H1 (cell line): ENCODE results near the gene TMEM161A. TPM values are rescaled to one million over a fixed set of nuclear protein-coding genes. Genes with fewer than 3 reads are reported as not detected.
A peak's percentile ranks its signal among the peaks of the same experiment; 100 is the strongest.

Experiments used
- CTCF ChIA-PET: fragments of 300-600 bp; sonication (Branson Sonifier 250); formaldehyde crosslinking; loops from one replicate; lab custom pipeline; 2021; ENCODE audit not compliant: partially characterized antibody; lab: Charles Lee
- POLR2A ChIA-PET: fragments of 300-600 bp; sonication (Branson Sonifier 250); formaldehyde crosslinking; loops from one replicate; lab custom pipeline; 2021; ENCODE audit warnings: inconsistent platforms; ENCODE audit not compliant: partially characterized antibody; lab: Charles Lee
- DNase-seq, 2 experiments: peaks; one replicate each; pipeline versions ENCODE4 v3.0.0 to v3.0.0-alpha.2; 2010 to 2022; ENCODE audit warnings: low spot score in 2 of 2, low read depth in 1 of 2, mixed read lengths in 1 of 2
- FAIRE-seq: peaks from 2 replicates; lab custom pipeline; 2011; peaks lifted over from hg19 to GRCh38; lab: Jason Lieb, UNC
- H2AFZ ChIP-seq: 2 replicates; pipeline ENCODE4 v1.8.1; 2012; ENCODE audit warnings: low read length, inconsistent platforms
- H2AK5ac ChIP-seq: 2 replicates; pipeline ENCODE4 v1.6.1; 2013; ENCODE audit warnings: low read depth, low read length
- H2BK120ac ChIP-seq: replicated peaks from 2 replicates; pipeline ENCODE3; 2013; ENCODE audit warnings: low read depth, low read length, inconsistent platforms
- H2BK12ac ChIP-seq: 2 replicates; pipeline ENCODE4 v1.6.1; 2013; ENCODE audit warnings: low read depth, low read length
- H2BK15ac ChIP-seq: 2 replicates; pipeline ENCODE4 v1.6.1; 2013; ENCODE audit warnings: low read length
- H2BK20ac ChIP-seq: 2 replicates; pipeline ENCODE4 v1.6.1; 2013; ENCODE audit warnings: low read length
- H2BK5ac ChIP-seq: 2 replicates; pipeline ENCODE4 v1.6.1; 2013; ENCODE audit warnings: low read depth, low read length
- H3K14ac ChIP-seq: 2 replicates; pipeline ENCODE4 v1.6.1; 2013; ENCODE audit warnings: inconsistent platforms; ENCODE audit not compliant: insufficient read length
- H3K18ac ChIP-seq: 2 replicates; pipeline ENCODE4 v1.6.1; 2013; ENCODE audit warnings: low read length; ENCODE audit errors: extremely low read depth
- H3K23ac ChIP-seq: 2 replicates; pipeline ENCODE4 v1.6.1; 2013; ENCODE audit warnings: inconsistent platforms; ENCODE audit not compliant: insufficient read length
- H3K23me2 ChIP-seq: 2 replicates; pipeline ENCODE4 v1.6.1; 2013; ENCODE audit warnings: low read depth, low read length
- H3K27ac ChIP-seq: 2 replicates; pipeline ENCODE4 v1.6.1; 2011; ENCODE audit warnings: low read depth, low read length, inconsistent platforms
- H3K27me3 ChIP-seq, 4 experiments: replicated peaks in 1 of 4; 1 replicate in 1 of 4; 2 replicates in 3 of 4; pipeline versions ENCODE4 v1.6.1 to v1.8.1; 2011 to 2013; ENCODE audit warnings: low read length in 3 of 4, mild to moderate bottlenecking in 3 of 4, inconsistent platforms in 2 of 4, mixed read lengths in 2 of 4, moderate library complexity in 1 of 4; ENCODE audit not compliant: control insufficient read depth in 3 of 4, insufficient read depth in 3 of 4; ENCODE audit errors: extremely low read depth in 1 of 4
- H3K36me3 ChIP-seq, 4 experiments: 2 replicates each; pipeline versions ENCODE4 v1.6.1 to v1.8.1; 2011 to 2013; ENCODE audit warnings: mild to moderate bottlenecking in 4 of 4, low read length in 3 of 4, moderate library complexity in 2 of 4, control low read depth in 1 of 4, inconsistent platforms in 1 of 4; ENCODE audit not compliant: insufficient read depth in 4 of 4, control insufficient read depth in 2 of 4
- H3K4ac ChIP-seq: replicated peaks from 2 replicates; pipeline ENCODE3; 2013; ENCODE audit warnings: low read length, low read depth, mixed read lengths, inconsistent platforms; ENCODE audit not compliant: insufficient read length
- H3K4me1 ChIP-seq, 4 experiments: replicated peaks in 1 of 4; 1 replicate in 1 of 4; 2 replicates in 3 of 4; pipeline versions ENCODE4 v1.6.1 to v1.8.1; 2011 to 2013; ENCODE audit warnings: low read length in 3 of 4, inconsistent platforms in 2 of 4, mixed read lengths in 1 of 4; ENCODE audit not compliant: insufficient read depth in 4 of 4, control insufficient read depth in 3 of 4
- H3K4me2 ChIP-seq, 2 experiments: 2 replicates each; pipeline versions ENCODE4 v1.6.1 to v1.8.1; 2011 to 2013; ENCODE audit warnings: low read depth in 2 of 2, low read length in 2 of 2, control low read depth in 1 of 2, inconsistent platforms in 1 of 2, mild to moderate bottlenecking in 1 of 2; ENCODE audit not compliant: insufficient read depth in 1 of 2
- H3K4me3 ChIP-seq, 4 experiments: fragments of 200-600, 300-600 bp in 1 of 4; sonication (generic), shearing (Covaris generic), sonication (Bioruptor Twin) in 1 of 4; 2 replicates each; pipeline versions ENCODE4 v1.5.1 to v1.8.1; 2011 to 2016; ENCODE audit warnings: low read length in 4 of 4, low read depth in 3 of 4, control low read depth in 2 of 4, inconsistent platforms in 2 of 4, mild to moderate bottlenecking in 2 of 4, mixed read lengths in 1 of 4, moderate library complexity in 1 of 4; ENCODE audit not compliant: insufficient read depth in 2 of 4; ENCODE audit errors: extremely low read depth in 1 of 4
- H3K56ac ChIP-seq: replicated peaks from 2 replicates; pipeline ENCODE3; 2013; ENCODE audit warnings: low read depth, mild to moderate bottlenecking, mixed read lengths, low read length, inconsistent platforms; ENCODE audit not compliant: insufficient read length
- H3K79me1 ChIP-seq: 2 replicates; pipeline ENCODE4 v1.6.1; 2013; ENCODE audit warnings: low read depth, low read length, control low read depth
- H3K79me2 ChIP-seq, 2 experiments: 2 replicates each; pipeline versions ENCODE4 v1.6.1 to v1.8.1; 2012 to 2013; ENCODE audit warnings: low read length in 2 of 2, mild to moderate bottlenecking in 2 of 2, inconsistent platforms in 1 of 2; ENCODE audit not compliant: insufficient read depth in 2 of 2, control insufficient read depth in 1 of 2
- H3K9ac ChIP-seq, 4 experiments: replicated peaks in 1 of 4; 1 replicate in 1 of 4; 2 replicates in 3 of 4; pipeline versions ENCODE4 v1.6.1 to v1.8.1; 2011 to 2013; ENCODE audit warnings: low read depth in 3 of 4, low read length in 3 of 4, control low read depth in 2 of 4, mild to moderate bottlenecking in 2 of 4, moderate library complexity in 2 of 4, inconsistent platforms in 1 of 4; ENCODE audit errors: extremely low read depth in 1 of 4
- H3K9me3 ChIP-seq, 2 experiments: 2 replicates each; pipeline versions ENCODE4 v1.6.1 to v1.8.1; 2012 to 2013; ENCODE audit warnings: mild to moderate bottlenecking in 2 of 2, moderate library complexity in 2 of 2, control low read depth in 1 of 2, inconsistent platforms in 1 of 2, low read depth in 1 of 2, low read length in 1 of 2, mixed read lengths in 1 of 2; ENCODE audit not compliant: insufficient read depth in 2 of 2
- H4K20me1 ChIP-seq, 2 experiments: replicated peaks in 1 of 2; 2 replicates each; pipeline versions ENCODE3 to v1.8.1; 2011 to 2013; ENCODE audit warnings: inconsistent platforms in 2 of 2, low read length in 2 of 2, mild to moderate bottlenecking in 1 of 2; ENCODE audit not compliant: insufficient read depth in 2 of 2, control insufficient read depth in 1 of 2
- H4K5ac ChIP-seq: 2 replicates; pipeline ENCODE4 v1.6.1; 2013; ENCODE audit warnings: low read length, low read depth, mixed read lengths, inconsistent platforms; ENCODE audit not compliant: insufficient read length
- H4K8ac ChIP-seq: 2 replicates; pipeline ENCODE4 v1.8.0; 2013; ENCODE audit warnings: mild to moderate bottlenecking, moderate library complexity, low read length, inconsistent platforms; ENCODE audit not compliant: insufficient read depth; ENCODE audit errors: extremely low read depth
- H4K91ac ChIP-seq: replicated peaks from 2 replicates; pipeline ENCODE3; 2013; ENCODE audit warnings: low read length, mixed read lengths, inconsistent platforms; ENCODE audit not compliant: insufficient read length
- ASH2L ChIP-seq: fragments of 200-600, 300-600 bp; sonication (generic); IDR thresholded peaks from one replicate; pipeline ENCODE4 v1.7.1; 2017; ENCODE audit warnings: low read length
- EGR1 ChIP-seq: IDR thresholded peaks from 2 replicates; pipeline ENCODE4 v1.6.1; 2011; ENCODE audit warnings: low read depth, low read length, borderline replicate concordance
- HDAC6 ChIP-seq: IDR thresholded peaks from one replicate; pipeline ENCODE4 v1.7.1; 2012; ENCODE audit warnings: low read depth, mild to moderate bottlenecking, inconsistent platforms, low read length, moderate library complexity
- RAD21 ChIP-seq, 2 experiments: IDR thresholded peaks in 1 of 2; conservative IDR thresholded peaks in 1 of 2; 2 replicates each; pipeline ENCODE4 v1.6.1; 2011; ENCODE audit warnings: low read depth in 2 of 2, low read length in 2 of 2, improper control_type of control experiment in 1 of 2, inconsistent platforms in 1 of 2, mild to moderate bottlenecking in 1 of 2, moderate library complexity in 1 of 2
- RXRA ChIP-seq: IDR thresholded peaks from 2 replicates; pipeline ENCODE4 v1.6.1; 2011; ENCODE audit warnings: low read depth, mild to moderate bottlenecking, low read length, moderate library complexity; ENCODE audit not compliant: insufficient read depth
- SIN3A ChIP-seq, 2 experiments: IDR thresholded peaks in 1 of 2; conservative IDR thresholded peaks in 1 of 2; 2 replicates each; pipeline ENCODE4 v1.6.1; 2011 to 2012; ENCODE audit warnings: low read length in 2 of 2, improper control_type of control experiment in 1 of 2, low read depth in 1 of 2, mild to moderate bottlenecking in 1 of 2
- USF2 ChIP-seq: IDR thresholded peaks from 2 replicates; pipeline ENCODE4 v1.6.1; 2011; ENCODE audit warnings: low read length, improper control_type of control experiment
- ZNF274 ChIP-seq: IDR thresholded peaks from 2 replicates; pipeline ENCODE4 v1.7.0; 2012; ENCODE audit warnings: low read length, borderline replicate concordance; ENCODE audit errors: extremely low read depth
- WGBS, 2 experiments: shearing (Covaris generic) in 1 of 2; methylation state at CpG; one replicate each; pipeline versions ENCODE4 v1.1.6 to v1.1.7; 2013 to 2015; ENCODE audit warnings: low lambda C conversion rate in 2 of 2, mixed read lengths in 2 of 2, inconsistent platforms in 1 of 2, low coverage in 1 of 2, missing lambda C conversion rate in 1 of 2; ENCODE audit not compliant: insufficient replicate concordance in 2 of 2, insufficient coverage in 1 of 2, insufficient read length in 1 of 2; ENCODE audit errors: extremely low coverage in 1 of 2, missing lambda C conversion rate in 1 of 2; 5-methylcytosine and 5-hydroxymethylcytosine counted together
- polyA plus RNA-seq, 7 experiments: library from polyadenylated mRNA; depleted of rRNA in 3 of 7; stranded (reverse) in 5 of 7; unstranded in 2 of 7; fragments of >200 nt in 5 of 7; fragments of 200-250 nt in 2 of 7; gene quantifications; 1 replicate in 5 of 7; 2 replicates in 1 of 7; 4 replicates in 1 of 7; pipeline versions ENCODE4 v1.2.1 to v1.2.3, GENCODE V29; 2011 to 2013; ENCODE audit warnings: missing spikeins in 2 of 7, mixed read lengths in 2 of 7
- total RNA-seq: library from RNA; stranded (reverse); fragmentation: NEBNext Ultra II Directional; extraction: Animal tissue kit (Norgen Biotek cat#: 25700); gene quantifications from 2 replicates; pipeline ENCODE4 v1.2.1, GENCODE V29; 2021
- TF ChIP-seq, protein P1 (sequence below): IDR thresholded peaks from 2 replicates; pipeline ENCODE4 v1.6.1; 2011; ENCODE audit warnings: low read depth, mild to moderate bottlenecking, low read length; ENCODE audit not compliant: insufficient read depth

TMEM161A gene
- total and polyA plus RNA-seq, 2 of the 8 experiments (the other 6 are each of a cell fraction or from before 2014, with no cell fraction given): 47.8 to 103 TPM

DNA sequence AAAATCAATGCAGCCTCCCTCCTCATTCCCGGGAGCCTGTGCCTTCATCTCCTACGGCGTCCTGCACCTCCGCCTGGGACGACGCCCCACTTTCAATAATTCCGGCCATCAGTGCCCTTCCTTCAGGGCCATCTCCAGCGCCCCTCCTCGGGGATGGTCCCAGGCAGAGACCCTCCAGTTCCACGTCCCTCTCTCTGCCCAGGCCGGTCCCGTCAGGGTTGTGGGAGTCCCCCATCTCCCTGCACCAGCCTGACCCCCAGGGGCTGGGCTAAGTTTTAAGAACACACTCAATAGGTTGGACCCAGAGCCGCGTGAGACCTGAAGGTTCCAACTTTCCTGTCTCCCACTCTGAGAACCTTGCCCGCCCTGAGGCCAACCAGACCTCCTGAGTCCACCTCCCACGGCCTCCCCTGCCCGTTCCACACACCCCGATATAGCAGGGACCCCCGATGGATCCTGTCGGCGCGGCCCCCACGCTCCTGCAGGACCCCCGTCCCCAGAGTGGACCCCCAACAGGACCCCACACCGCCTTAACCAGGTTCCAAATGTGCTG, 646 bp downstream of the TMEM161A start:
- DNase-seq (no peak), FAIRE-seq (no peak)
- Histone ChIP-seq H2BK15ac (no peak overlapping the region), H4K20me1 (peaks cover 2 to 7% of the 10 kb centered on the region in 2 experiments), H3K27me3 (peaks cover 0 to 3% (median 0%) of the 10 kb centered on the region in 4 experiments; a peak in 4 of 7 replicates), H3K9me3 (peaks cover 0 to 5% of the 10 kb centered on the region in 2 experiments; a peak in 2 of 4 replicates), H3K9ac (peak overlapping the region in 3 of 4 experiments; percentile 5 to 78 (median 70); a peak in 5 of 7 replicates), H3K4me3 (peak overlapping the region; percentile 67 to 96 (median 72)), H3K14ac (no peak overlapping the region), H2BK12ac (no peak overlapping the region), H3K4me2 (peak overlapping the region; percentile 57 to 77), H2AK5ac (no peak overlapping the region), H3K4ac (peak overlapping the region; percentile 19), H3K36me3 (peaks cover 0 to 6% (median 0%) of the 10 kb centered on the region in 4 experiments; a peak in 1 of 8 replicates), H3K23ac (no peak overlapping the region), H3K79me2 (peaks cover 0 to 4% of the 10 kb centered on the region in 2 experiments; a peak in 1 of 4 replicates), H3K4me1 (peaks cover 0 to 14% (median 10%) of the 10 kb centered on the region in 4 experiments; a peak in 6 of 7 replicates), H2BK120ac (no peak overlapping the region), H2BK5ac (no peak overlapping the region), H3K18ac (no peak overlapping the region; the same call in 1 of the 2 replicates), H3K27ac (no peak overlapping the region), H4K5ac (no peak overlapping the region), H3K79me1 (peaks cover 5% of the 10 kb centered on the region; the same call in 1 of the 2 replicates), H2BK20ac (no peak overlapping the region), H2AFZ (no peak overlapping the region), H3K56ac (no peak overlapping the region), H4K91ac (no peak overlapping the region), H4K8ac (peak overlapping the region; percentile 82; the same call in 1 of the 2 replicates), H3K23me2 (peaks cover 3% of the 10 kb centered on the region; the same call in 1 of the 2 replicates)
- POLR2A ChIA-PET: interaction anchor here (0.6 to 1.5 kb wide), 4 partner anchors 53 to 181 kb away, joined by 3 to 5 read pairs (median 4); no protein-coding TSS in a partner anchor
- CTCF ChIA-PET: interaction anchor here (0.7 to 3.5 kb wide), 5 partner anchors 8 to 85 kb away, joined by 3 to 21 read pairs (median 6); no protein-coding TSS in a partner anchor
- WGBS, 2 experiments: 61% methylated on average over 15 of the region's 25 CpGs; no CpG with 5 or more reads in 1 of the 2 experiments
- TF ChIP-seq USF2: no peak
- no peak for TF ChIP-seq RXRA
- no peak for TF ChIP-seq SIN3A (conservative IDR thresholded peaks at IDR 0.05 in 1 of 2, IDR thresholded peaks at IDR 0.05 in 1 of 2; ENCODE audit: low read depth in 1 of 2, low read length in 2 of 2)
- TF ChIP-seq, protein P1, sequence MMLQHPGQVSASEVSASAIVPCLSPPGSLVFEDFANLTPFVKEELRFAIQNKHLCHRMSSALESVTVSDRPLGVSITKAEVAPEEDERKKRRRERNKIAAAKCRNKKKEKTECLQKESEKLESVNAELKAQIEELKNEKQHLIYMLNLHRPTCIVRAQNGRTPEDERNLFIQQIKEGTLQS: no peak
- no peak for TF ChIP-seq EGR1
- no peak for TF ChIP-seq HDAC6
- no peak for TF ChIP-seq ZNF274
- TF ChIP-seq ASH2L: no peak
- no peak for TF ChIP-seq RAD21 (IDR thresholded peaks at IDR 0.05 in 1 of 2, conservative IDR thresholded peaks at IDR 0.05 in 1 of 2; ENCODE audit: low read depth in 2 of 2, low read length in 2 of 2)
